HG02840 (cell line): ENCODE results near the gene HOXC4.

Experiments used
- ATAC-seq: cut with Tn5 transposase; IDR thresholded peaks from one replicate; pipeline ENCODE4 v1.9.1; 2021; ENCODE audit warnings: mild to moderate bottlenecking, moderate library complexity, moderate number of reproducible peaks; ENCODE audit not compliant: unreplicated experiment, low FRiP score

Gene HOXC4

GRCh38 chr12:54027442-54027786 is 26.2 kb upstream of the HOXC4 start:
- ATAC-seq: no peak

GRCh38 chr12:54028314-54029201 is 25.1 kb upstream of the HOXC4 start, which contains the start of gene HOXC6:
Gene HOXC6 (plus strand): TSS chr12:54028440. CDS start chr12:54028522, 82 bp downstream.
- ATAC-seq: no peak

- ATAC-seq: no peak
Observed at GRCh38 chr12:54029529-54030441, 23.9 kb upstream of the HOXC4 start.

DNA sequence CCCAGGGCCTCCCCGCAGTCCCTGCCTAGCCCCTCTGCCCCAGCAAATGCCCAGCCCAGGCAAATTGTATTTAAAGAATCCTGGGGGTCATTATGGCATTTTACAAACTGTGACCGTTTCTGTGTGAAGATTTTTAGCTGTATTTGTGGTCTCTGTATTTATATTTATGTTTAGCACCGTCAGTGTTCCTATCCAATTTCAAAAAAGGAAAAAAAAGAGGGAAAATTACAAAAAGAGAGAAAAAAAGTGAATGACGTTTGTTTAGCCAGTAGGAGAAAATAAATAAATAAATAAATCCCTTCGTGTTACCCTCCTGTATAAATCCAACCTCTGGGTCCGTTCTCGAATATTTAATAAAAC is 23.2 kb upstream of the HOXC4 start:
- ATAC-seq: no peak

- ATAC-seq: no peak
Observed at GRCh38 chr12:54030889-54031471, 22.7 kb upstream of the HOXC4 start.

DNA sequence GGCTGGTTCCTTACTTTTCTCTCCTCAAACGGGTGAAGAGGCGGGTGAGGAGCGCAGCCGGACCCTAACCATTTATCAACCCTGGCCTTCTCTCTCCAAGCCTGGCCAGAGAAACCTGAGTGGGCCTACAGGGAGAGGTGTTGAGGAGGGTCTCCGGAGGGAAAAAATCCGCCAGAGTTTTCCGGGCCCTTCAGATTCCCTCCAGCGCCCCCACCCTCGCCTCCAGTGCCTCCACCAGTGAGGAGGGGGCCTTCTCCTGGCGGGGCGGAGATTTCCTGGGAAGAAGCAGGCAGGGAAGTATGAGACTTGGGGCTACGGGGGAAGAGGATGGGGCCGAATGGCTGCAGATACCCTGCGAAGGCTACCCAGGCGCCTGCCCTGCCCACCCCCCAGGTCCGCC is 22.2 kb upstream of the HOXC4 start:
- ATAC-seq: no peak

DNA sequence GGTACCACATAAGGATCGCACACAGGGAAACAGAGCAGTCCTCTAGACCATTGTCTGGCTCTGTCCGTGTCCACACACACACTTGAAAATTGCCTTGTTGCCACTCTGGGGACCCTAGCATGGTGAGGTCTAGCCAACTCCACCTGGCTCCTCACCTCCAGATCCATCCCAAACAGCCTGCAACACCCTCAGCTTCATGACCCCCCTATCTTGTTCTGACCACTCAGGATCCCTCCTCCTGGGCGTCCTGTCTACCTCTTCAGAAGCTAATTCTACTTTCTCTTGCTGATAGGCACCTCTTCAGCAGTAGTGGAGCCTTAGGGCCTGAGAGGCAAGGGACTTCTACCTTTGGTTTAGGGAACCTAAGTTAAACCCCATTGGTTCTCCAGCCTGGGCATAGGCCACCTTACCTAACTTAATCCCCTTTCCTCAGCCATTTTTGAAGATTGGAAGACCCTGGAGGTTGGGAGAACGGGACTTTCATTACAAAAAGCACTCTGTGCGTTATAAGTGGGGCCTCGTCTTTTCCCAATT is 21.5 kb upstream of the HOXC4 start:
- ATAC-seq: no peak

- ATAC-seq: no peak
Observed at GRCh38 chr12:54032627-54033100, 21.0 kb upstream of the HOXC4 start, which contains the start of gene HOXC5. Gene HOXC5 (plus strand): TSS chr12:54033050. CDS start chr12:54033123, 73 bp downstream.

DNA sequence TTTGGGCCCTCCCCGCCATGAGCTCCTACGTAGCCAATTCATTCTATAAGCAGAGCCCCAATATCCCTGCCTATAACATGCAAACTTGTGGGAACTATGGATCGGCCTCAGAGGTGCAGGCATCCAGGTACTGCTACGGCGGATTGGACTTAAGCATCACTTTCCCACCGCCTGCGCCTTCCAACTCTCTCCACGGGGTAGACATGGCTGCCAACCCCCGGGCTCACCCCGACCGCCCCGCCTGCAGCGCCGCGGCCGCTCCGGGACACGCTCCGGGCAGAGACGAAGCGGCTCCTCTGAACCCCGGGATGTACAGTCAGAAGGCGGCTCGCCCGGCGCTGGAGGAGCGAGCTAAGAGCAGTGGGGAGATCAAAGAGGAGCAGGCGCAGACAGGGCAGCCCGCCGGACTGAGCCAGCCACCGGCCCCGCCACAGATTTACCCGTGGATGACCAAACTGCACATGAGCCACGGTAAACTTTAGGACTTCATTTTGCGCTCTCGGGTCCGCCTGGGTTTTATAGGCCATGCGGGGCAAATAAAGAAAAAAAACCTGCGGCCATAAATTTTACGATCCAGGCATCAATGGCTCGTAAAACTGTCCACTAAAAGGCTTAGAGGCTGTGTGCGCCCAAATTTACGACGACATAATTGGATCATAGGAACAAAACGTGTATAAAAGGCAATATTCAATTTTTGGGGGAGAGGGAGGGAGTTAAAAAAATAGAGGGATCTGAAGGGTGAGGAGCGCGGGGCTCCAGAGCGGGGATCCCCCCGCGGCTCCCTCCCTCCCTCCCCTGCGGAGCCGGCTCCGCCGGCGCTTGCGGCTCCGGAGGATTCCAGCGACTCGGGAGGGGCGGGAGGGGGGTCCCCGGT is 20.3 kb upstream of the HOXC4 start:
- no peak for ATAC-seq

- ATAC-seq: no peak
Observed at GRCh38 chr12:54033980-54034784, 19.5 kb upstream of the HOXC4 start.

GRCh38 chr12:54034785-54035310 is 18.8 kb upstream of the HOXC4 start:
- no peak for ATAC-seq

GRCh38 chr12:54035568-54036264 is 17.9 kb upstream of the HOXC4 start:
- no peak for ATAC-seq

DNA sequence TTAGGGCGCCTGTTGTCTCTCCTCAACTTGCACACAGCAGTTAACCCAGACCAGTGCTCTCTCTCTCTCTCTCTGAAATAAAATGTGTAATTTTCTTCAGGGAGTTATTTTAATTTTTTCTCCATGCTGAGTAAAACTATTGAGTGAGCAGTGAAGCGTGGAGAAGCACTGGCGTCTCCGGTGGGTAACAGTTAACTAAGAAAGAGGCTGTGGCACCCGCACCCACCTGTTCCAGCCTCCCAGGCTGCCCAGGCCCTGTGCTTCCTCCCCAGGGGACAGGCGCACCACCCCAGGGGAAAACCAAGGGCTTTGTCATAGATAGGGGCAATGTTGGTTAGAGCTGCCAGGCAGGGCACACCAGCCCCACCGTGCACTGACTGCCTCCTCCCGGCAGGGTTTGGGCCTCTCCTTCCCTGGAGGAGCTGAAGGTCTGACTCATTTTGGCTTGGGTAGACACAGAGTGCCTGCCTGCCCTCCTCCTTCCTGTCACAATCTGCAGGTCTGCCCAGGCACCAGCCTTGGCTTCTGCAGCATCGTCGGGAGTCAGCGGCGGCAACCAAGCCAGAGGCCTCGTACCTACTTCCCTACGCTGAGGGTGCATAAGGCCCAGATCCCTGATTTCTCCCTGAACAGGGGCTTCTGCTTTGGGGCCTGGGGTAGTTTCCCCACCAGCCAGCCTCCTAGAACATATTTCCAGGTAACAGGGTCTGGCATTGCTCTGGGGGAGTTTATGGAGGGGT is 16.8 kb upstream of the HOXC4 start:
- no peak for ATAC-seq

DNA sequence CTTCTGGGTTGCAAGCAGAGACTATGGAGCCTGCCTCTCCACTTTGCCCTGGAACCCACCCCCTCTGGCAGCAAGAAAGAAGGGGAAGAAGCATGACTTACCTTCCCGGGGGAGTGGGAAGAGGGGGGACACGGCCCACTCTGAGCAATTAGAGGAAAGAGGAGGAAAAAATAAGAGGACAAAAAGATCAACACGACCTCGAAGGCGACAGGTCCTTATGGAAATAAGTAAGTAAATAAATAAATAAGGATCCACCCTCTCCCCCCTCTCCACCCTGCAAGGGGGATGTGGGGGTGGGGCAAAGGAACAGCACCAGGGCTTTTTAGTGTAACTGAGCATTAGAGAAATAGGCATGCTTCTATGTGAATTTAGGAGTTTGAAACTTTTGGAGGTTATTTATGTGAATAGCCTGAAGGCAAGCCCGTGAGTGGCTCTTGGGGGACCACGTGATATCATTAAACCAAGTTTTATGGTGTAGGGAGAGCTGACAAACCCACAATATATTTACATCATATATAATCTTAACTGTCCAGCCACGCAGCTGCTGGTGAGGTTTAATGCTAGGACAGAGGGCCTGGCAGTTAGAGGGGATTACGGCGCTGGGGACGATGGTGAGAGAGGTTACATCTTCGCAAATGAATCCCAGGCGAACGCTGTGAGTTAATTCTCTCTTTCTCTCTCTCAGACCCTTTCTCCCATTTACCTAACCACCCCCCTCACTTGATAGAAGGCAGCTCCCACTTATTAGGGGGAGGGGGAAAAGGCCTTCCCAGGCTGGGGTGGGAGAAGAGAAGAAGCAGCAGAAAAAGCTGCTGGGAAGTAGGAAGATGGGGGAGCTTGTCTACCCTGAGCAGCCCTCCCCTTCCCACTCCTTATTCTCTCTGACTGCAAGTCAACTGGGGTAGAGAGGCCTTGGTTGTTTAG is 16.0 kb upstream of the HOXC4 start:
- no peak for ATAC-seq

GRCh38 chr12:54038284-54038870 is 15.3 kb upstream of the HOXC4 start:
- no peak for ATAC-seq

- ATAC-seq: no peak
Observed at GRCh38 chr12:54038871-54039414, 14.7 kb upstream of the HOXC4 start.
